Measurements from ENCODE around the gene EXOC3L2. TPM values are rescaled to one million over a fixed set of nuclear protein-coding genes. Genes with fewer than 3 reads are reported as not detected.
A peak's percentile ranks its signal among the peaks of the same experiment; 100 is the strongest.

EXOC3L2 gene
- total and polyA plus RNA-seq, 2 of the 8 experiments (the other 6 are each of a cell fraction or from before 2014, with no cell fraction given), result 1.4 to 1.6 TPM

DNA sequence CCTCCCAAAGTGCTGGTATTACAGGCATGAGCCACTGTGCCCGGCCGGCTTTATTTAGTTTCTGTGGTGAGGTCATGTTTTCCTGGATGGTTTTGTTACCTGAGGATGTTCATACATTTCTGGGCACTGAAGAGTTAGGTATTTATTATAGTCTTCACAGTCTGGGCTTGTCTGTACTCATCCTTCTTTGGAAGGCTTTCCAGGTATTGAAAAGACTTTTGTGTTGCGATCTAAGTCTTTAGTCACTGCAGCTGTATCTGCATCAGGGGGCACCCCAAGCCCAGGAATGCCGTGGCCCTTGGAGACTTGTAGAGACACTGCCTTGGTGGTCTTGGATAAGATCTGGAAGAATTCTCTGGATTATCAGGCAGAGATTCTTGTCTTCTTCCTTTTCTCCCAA, 53.8 kb downstream of the EXOC3L2 start (continued):
- TF ChIP-seq RAD21 (IDR thresholded peaks at IDR 0.05 in 1 of 2, conservative IDR thresholded peaks at IDR 0.05 in 1 of 2; ENCODE audit: low read depth in 2 of 2, low read length in 2 of 2) (peak; percentile 47 to 63), BCL11A (IDR thresholded peaks at IDR 0.05; ENCODE audit: low read depth in 2 of 2, low read length in 2 of 2) (no peak), SUZ12 (IDR thresholded peaks at IDR 0.05; ENCODE audit: low read length) (no peak), HDAC2 (IDR thresholded peaks at IDR 0.05; ENCODE audit: borderline replicate concordance in 1 of 2, low read depth in 2 of 2, low read length in 2 of 2) (no peak), EP300 (IDR thresholded peaks at IDR 0.05; ENCODE audit: borderline replicate concordance in 1 of 2, low read depth in 2 of 2, low read length in 2 of 2) (no peak)

All from H1 (cell line).